ENCODE results near the gene ERC2.

The ERC2 gene

DNA sequence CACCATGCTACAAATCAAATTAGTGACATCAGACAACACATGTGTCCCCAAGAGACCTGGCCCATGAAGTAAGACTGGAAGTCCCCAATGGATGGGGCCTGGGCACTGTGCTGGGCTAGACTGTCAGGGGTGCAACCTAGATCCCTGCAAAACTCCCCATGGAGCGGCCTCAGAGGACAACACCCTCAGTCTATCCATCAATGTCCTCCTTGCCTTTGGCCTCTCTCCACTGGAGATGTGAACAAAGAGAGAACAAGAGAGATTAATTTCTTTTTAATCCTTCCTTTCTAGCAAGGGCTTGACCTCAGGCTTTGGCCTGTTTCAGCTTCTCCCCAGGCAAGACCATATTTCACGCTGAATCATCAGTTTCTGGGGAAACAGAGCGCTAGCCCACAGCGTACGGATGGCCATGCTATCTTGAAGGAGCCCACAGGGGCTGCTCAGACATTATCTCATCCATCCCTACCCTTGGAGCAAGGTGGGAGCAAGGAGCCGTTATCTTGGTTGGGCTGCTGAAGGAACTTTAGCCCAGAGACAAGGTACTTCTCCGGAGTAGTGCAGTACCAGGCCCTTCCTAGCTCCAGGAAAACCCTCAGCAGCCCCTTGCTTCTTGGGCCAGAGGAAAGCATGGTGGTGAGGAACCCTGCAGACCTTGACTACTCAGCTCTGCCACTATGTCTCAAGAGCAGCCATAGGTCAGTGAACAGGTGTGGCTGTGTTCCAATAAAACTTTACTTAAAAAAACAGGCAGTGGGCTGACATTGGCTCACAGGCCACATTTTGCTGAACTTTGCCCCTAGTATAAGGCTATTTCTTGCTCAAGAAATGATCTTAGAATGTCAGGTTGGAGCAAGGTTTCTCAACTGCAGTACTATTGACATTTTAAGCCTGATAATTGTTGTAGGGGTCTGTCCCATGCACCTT, 908.5 kb downstream of the ERC2 start:
- DNase-seq (ENCODE audit: low read depth) = no peak
- H3K4me3 ChIP-seq (ENCODE audit: low read depth, low read length) = no peak overlapping the region
- no peak for TF ChIP-seq MYC (IDR thresholded peaks at IDR 0.05; ENCODE audit: low read depth, low read length)
- TF ChIP-seq CTCF (IDR thresholded peaks at IDR 0.05; ENCODE audit: low read depth, low read length) = no peak
- no peak for TF ChIP-seq MAX (IDR thresholded peaks at IDR 0.05; ENCODE audit: low read depth, low read length)
- TF ChIP-seq POLR2A (IDR thresholded peaks at IDR 0.05; ENCODE audit: extremely low read depth, insufficient read length) = no peak

DNA sequence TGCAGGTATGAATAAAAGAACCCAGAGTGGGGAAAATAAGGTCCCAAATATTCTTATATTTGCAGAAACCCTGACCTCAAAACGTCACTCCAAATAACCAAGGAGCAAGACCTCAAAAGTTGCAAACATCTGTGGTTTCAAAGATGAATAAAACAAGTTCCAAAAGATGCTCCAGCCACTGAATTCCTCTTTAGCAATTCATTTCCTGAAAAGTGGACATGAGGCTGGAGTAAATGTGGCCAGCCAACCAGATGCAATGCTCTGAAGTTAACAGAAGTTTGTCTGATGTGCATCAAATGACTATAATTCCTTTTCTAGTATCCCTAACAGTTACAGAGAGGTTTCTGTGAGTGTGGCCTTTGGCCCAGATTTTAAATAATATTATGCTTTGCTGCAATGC, 910.0 kb downstream of the ERC2 start:
- TF ChIP-seq MYC (IDR thresholded peaks at IDR 0.05; ENCODE audit: low read depth, low read length) (no peak), MAX (IDR thresholded peaks at IDR 0.05; ENCODE audit: low read depth, low read length) (no peak), POLR2A (IDR thresholded peaks at IDR 0.05; ENCODE audit: extremely low read depth, insufficient read length) (no peak), CTCF (IDR thresholded peaks at IDR 0.05; ENCODE audit: low read depth, low read length) (no peak)
- no peak overlapping the region for H3K4me3 ChIP-seq (ENCODE audit: low read depth, low read length)
- no peak for DNase-seq (ENCODE audit: low read depth)

- no peak for DNase-seq (ENCODE audit: low read depth)
- no peak for TF ChIP-seq MAX (IDR thresholded peaks at IDR 0.05; ENCODE audit: low read depth, low read length)
- TF ChIP-seq POLR2A (IDR thresholded peaks at IDR 0.05; ENCODE audit: extremely low read depth, insufficient read length) = no peak
- no peak for TF ChIP-seq MYC (IDR thresholded peaks at IDR 0.05; ENCODE audit: low read depth, low read length)
- TF ChIP-seq CTCF (IDR thresholded peaks at IDR 0.05; ENCODE audit: low read depth, low read length) = no peak
- H3K4me3 ChIP-seq (ENCODE audit: low read depth, low read length) = no peak overlapping the region
These were observed 910.7 kb downstream of the ERC2 start for GRCh38 chr3:55557549-55557948.

DNA sequence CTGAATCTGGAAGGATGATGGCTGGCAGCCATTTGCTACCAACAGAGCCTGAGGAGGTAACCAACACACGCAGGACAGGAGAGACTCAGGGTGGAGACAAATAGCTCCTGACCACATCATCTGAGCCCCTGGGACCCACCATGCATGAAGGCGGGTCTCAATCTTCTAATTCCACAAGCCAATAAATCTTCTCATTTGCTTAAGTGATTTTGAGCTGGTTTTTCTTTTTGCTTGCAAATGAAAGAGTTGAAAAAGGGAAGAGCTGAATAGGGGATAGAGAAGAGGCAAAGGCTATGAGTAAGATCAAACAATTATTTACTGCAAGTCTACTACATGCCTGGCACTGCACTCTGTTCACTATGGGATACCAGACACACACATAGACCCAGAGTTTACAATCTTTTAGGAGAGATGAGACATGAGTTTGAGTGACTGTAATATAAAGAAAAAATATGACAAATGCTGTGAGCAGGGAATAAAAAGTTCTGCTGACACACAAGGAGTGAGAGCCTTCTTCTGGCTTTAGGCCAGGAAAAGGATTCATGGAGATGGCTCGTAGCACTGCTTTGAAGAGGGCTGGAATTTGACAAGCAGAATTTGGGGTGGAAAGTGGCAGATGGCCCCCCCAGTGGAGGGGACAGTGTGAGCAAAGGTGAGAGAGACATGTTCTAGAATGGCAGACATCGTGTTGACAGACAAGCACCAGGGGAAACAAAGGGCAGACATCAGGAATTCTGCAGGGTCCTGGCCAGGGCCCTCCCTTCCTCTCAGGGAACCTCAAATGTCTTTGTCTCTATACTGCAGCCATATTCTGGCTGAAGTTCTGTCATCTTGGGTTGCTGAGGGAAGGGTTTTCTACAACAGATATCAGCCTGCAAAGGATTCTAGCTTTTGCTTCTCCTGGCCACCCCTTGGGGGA, 911.4 kb downstream of the ERC2 start:
- DNase-seq (ENCODE audit: low read depth) = no peak
- TF ChIP-seq MYC (IDR thresholded peaks at IDR 0.05; ENCODE audit: low read depth, low read length) (no peak), MAX (IDR thresholded peaks at IDR 0.05; ENCODE audit: low read depth, low read length) (no peak), POLR2A (IDR thresholded peaks at IDR 0.05; ENCODE audit: extremely low read depth, insufficient read length) (no peak), CTCF (IDR thresholded peaks at IDR 0.05; ENCODE audit: low read depth, low read length) (no peak)
- no peak overlapping the region for H3K4me3 ChIP-seq (ENCODE audit: low read depth, low read length)

GRCh38 chr3:55555873-55556618, 912.2 kb downstream of the ERC2 start:
- TF ChIP-seq MYC (IDR thresholded peaks at IDR 0.05; ENCODE audit: low read depth, low read length) (no peak), MAX (IDR thresholded peaks at IDR 0.05; ENCODE audit: low read depth, low read length) (no peak), POLR2A (IDR thresholded peaks at IDR 0.05; ENCODE audit: extremely low read depth, insufficient read length) (no peak), CTCF (IDR thresholded peaks at IDR 0.05; ENCODE audit: low read depth, low read length) (no peak)
- DNase-seq (ENCODE audit: low read depth) = no peak
- no peak overlapping the region for H3K4me3 ChIP-seq (ENCODE audit: low read depth, low read length)

Data from NB4 (cell line).